HepG2 (cell line): ENCODE results near the gene PDCD2. TPM values are rescaled to one million over a fixed set of nuclear protein-coding genes. Genes with fewer than 3 reads are reported as not detected.

Source experiments
- HOXA3 ChIP-seq: sonication (generic); formaldehyde crosslinking; IDR thresholded peaks from 2 replicates; pipeline ENCODE4 v1.5.0; 2020; ENCODE audit warnings: missing genetic modification reagents
- JUNB ChIP-seq: sonication (generic); formaldehyde crosslinking; IDR thresholded peaks from 2 replicates; pipeline ENCODE4 v1.8.0; 2022; ENCODE audit warnings: missing genetic modification reagents, mild to moderate bottlenecking, borderline replicate concordance
- NFAT5 ChIP-seq: sonication (generic); formaldehyde crosslinking; IDR thresholded peaks from 2 replicates; pipeline ENCODE4 v1.4.0; 2020; ENCODE audit warnings: missing genetic modification reagents
- NFIB ChIP-seq: sonication (generic); formaldehyde crosslinking; IDR thresholded peaks from 2 replicates; pipeline ENCODE4 v1.9.0; 2021; ENCODE audit warnings: missing genetic modification reagents, mild to moderate bottlenecking, borderline replicate concordance
- NR2F1 ChIP-seq, 2 experiments: fragments of 450-650 bp in 1 of 2; formaldehyde crosslinking in 1 of 2; IDR thresholded peaks; 2 replicates each; pipeline versions ENCODE4 v1.5.0 to v1.6.1; 2016 to 2020; ENCODE audit warnings: mild to moderate bottlenecking in 1 of 2, missing compliant biosample characterization in 1 of 2, missing genetic modification reagents in 1 of 2, moderate library complexity in 1 of 2
- RBFOX2 ChIP-seq: fragments of 200-400 bp; formaldehyde crosslinking; IDR thresholded peaks from 2 replicates; pipeline ENCODE4 v1.6.1; 2017; ENCODE audit warnings: low read depth, mild to moderate bottlenecking, low read length
- RELA ChIP-seq: sonication (generic); formaldehyde crosslinking; IDR thresholded peaks from 2 replicates; pipeline ENCODE4 v1.4.0; 2020; ENCODE audit warnings: missing genetic modification reagents
- RFX5 ChIP-seq: IDR thresholded peaks from 2 replicates; pipeline ENCODE4 v1.6.1; 2011; ENCODE audit warnings: low read depth, low read length, improper control_type of control experiment
- U2AF1 ChIP-seq: fragments of 200-400 bp; formaldehyde crosslinking; optimal IDR thresholded peaks from 2 replicates; pipeline ENCODE3; 2017; ENCODE audit warnings: mild to moderate bottlenecking, low read depth, low read length
- WIZ ChIP-seq: sonication (generic); formaldehyde crosslinking; IDR thresholded peaks from 2 replicates; pipeline ENCODE4 v1.5.1; 2020; ENCODE audit warnings: mild to moderate bottlenecking, missing genetic modification reagents
- ZNF142 ChIP-seq: sonication (generic); formaldehyde crosslinking; IDR thresholded peaks from 2 replicates; pipeline ENCODE4 v1.4.0; 2020; ENCODE audit warnings: missing genetic modification reagents
- ZNF143 ChIP-seq: sonication (generic); formaldehyde crosslinking; IDR thresholded peaks from 2 replicates; pipeline ENCODE4 v1.4.0; 2020; ENCODE audit warnings: missing genetic modification reagents
- ZNF232 ChIP-seq: sonication (generic); formaldehyde crosslinking; IDR thresholded peaks from 2 replicates; pipeline ENCODE4 v1.4.0; 2020; ENCODE audit warnings: missing genetic modification reagents, borderline replicate concordance
- ZNF329 ChIP-seq: sonication (generic); formaldehyde crosslinking; IDR thresholded peaks from 2 replicates; pipeline ENCODE4 v1.9.0; 2021; ENCODE audit warnings: low read depth, mild to moderate bottlenecking, missing genetic modification reagents
- ZSCAN21 ChIP-seq: sonication (generic); formaldehyde crosslinking; IDR thresholded peaks from 2 replicates; pipeline ENCODE4 v1.8.0; 2022; ENCODE audit warnings: mild to moderate bottlenecking, missing genetic modification reagents, moderate library complexity, borderline replicate concordance
- polyA plus RNA-seq, 8 experiments: library from polyadenylated mRNA; depleted of rRNA in 3 of 8; stranded (reverse) in 7 of 8; unstranded in 1 of 8; fragments of >200 nt; fragmentation: Illumina TruSeq in 4 of 8; extraction: Trizol in 4 of 8; gene quantifications; 2 replicates each; pipeline versions ENCODE4 v1.2.1 to v1.2.3, GENCODE V29; 2011 to 2016; ENCODE audit warnings: low read depth in 4 of 8, missing spikeins in 1 of 8, mixed read lengths in 1 of 8; ENCODE audit not compliant: insufficient read depth in 1 of 8
- total RNA-seq, 5 experiments: library from RNA; depleted of rRNA; stranded (reverse); fragments of >200 nt; fragmentation: Illumina TruSeq; extraction: Trizol; gene quantifications; 2 replicates each; pipeline ENCODE4 v1.2.3, GENCODE V29; 2016; ENCODE audit warnings: low read depth in 1 of 5
- TF ChIP-seq, protein P1 (sequence below): sonication (generic); formaldehyde crosslinking; IDR thresholded peaks from 2 replicates; pipeline ENCODE4 v1.5.1; 2020; ENCODE audit warnings: mild to moderate bottlenecking, moderate library complexity, missing genetic modification reagents

The PDCD2 gene
- total and polyA plus RNA-seq, 2 of the 13 experiments (the other 11 are each of a cell fraction or from before 2014, with no cell fraction given), result 83.6 to 133 TPM

DNA sequence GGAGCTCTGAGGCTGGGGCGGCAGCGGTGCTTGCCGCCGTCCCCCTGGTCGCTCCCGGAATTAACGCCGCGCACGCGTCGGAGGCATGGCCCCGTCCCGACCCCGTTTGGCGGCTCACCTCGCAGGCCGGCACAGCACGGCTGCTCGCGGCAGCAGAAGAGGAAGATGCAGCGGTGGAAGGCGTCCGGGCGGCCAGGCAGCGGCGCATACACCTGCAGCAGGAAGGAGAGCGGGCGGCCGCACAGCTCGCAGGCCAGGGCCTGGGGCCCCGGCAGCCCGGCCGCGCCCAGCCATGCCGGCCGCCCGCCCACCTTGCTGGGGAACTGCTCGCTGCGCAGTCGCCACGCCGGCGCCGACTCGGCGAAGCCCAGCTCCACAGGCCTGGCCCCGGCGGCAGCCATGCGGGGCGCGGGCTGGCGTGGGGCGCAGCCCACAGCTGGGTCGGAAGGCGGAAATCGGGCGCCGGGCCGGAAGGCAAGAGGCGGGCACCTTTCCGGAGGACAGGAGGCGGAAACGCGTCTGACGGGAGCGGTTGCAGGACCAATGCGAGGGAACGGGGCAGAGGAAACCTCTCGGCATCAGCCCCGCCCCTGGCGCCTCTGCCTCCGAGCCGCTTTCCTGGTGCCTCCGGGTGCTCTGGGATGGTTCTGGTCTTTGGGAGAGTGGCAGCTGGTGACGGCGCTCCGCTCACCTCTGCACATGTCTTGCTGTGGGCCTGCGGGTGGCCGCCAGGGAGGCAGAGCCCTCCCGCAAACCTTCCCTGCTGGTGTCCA is at the start of gene PDCD2 (continued):
- TF ChIP-seq ZNF142 (CRISPR knock-in tag) (no peak; the same call in 1 of the 2 replicates), NFAT5 (CRISPR knock-in tag) (peak; percentile 49; the same call in 1 of the 2 replicates), HOXA3 (CRISPR knock-in tag) (peak; percentile 91), WIZ (CRISPR knock-in tag) (0 out of 2 replicates have a peak, but pooled peaks have one; percentile 88), U2AF1 (peak; percentile 42), ZNF329 (peak; percentile 54; the same call in 1 of the 2 replicates), RFX5 (no peak), ZNF143 (peak; percentile 55; the same call in 1 of the 2 replicates), ZSCAN21 (CRISPR knock-in tag) (no peak), NR2F1 (CRISPR knock-in tag; IDR thresholded peaks at IDR 0.05) (peak in 1 of 2 experiments; percentile 11; a peak in 1 of 4 replicates), JUNB (CRISPR knock-in tag) (no peak), NFIB (no peak), ZNF232 (CRISPR knock-in tag) (peak; percentile 58), RELA (peak; percentile 1; the same call in 1 of the 2 replicates), RBFOX2 (peak; percentile 98)
- TF ChIP-seq, protein P1, sequence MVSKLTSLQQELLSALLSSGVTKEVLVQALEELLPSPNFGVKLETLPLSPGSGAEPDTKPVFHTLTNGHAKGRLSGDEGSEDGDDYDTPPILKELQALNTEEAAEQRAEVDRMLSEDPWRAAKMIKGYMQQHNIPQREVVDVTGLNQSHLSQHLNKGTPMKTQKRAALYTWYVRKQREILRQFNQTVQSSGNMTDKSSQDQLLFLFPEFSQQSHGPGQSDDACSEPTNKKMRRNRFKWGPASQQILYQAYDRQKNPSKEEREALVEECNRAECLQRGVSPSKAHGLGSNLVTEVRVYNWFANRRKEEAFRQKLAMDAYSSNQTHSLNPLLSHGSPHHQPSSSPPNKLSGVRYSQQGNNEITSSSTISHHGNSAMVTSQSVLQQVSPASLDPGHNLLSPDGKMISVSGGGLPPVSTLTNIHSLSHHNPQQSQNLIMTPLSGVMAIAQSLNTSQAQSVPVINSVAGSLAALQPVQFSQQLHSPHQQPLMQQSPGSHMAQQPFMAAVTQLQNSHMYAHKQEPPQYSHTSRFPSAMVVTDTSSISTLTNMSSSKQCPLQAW (CRISPR knock-in tag), result peak; percentile 62; the same call in 1 of the 2 replicates
